ENCODE measurements around the gene SLC7A1. TPM values are rescaled to one million over a fixed set of nuclear protein-coding genes. Genes with fewer than 3 reads are reported as not detected.

SLC7A1 gene
- polyA plus RNA-seq, 4 donors, result 13.3 to 20.4 (median 17.2) TPM

- DNase-seq (ENCODE audit: low read depth in 4 of 4, low spot score in 2 of 4), result no peak
Measured at GRCh38 chr13:29513002-29513980, 82.2 kb downstream of the SLC7A1 start.

GRCh38 chr13:29511980-29512379 lies 83.5 kb downstream of the SLC7A1 start:
- DNase-seq (ENCODE audit: low read depth in 4 of 4, low spot score in 2 of 4), result no peak

GRCh38 chr13:29511106-29511796 lies 84.2 kb downstream of the SLC7A1 start:
- DNase-seq (ENCODE audit: low read depth in 4 of 4, low spot score in 2 of 4), result no peak

- DNase-seq (ENCODE audit: low read depth in 4 of 4, low spot score in 2 of 4), result no peak
Measured at GRCh38 chr13:29510651-29511084, 84.8 kb downstream of the SLC7A1 start.

DNA sequence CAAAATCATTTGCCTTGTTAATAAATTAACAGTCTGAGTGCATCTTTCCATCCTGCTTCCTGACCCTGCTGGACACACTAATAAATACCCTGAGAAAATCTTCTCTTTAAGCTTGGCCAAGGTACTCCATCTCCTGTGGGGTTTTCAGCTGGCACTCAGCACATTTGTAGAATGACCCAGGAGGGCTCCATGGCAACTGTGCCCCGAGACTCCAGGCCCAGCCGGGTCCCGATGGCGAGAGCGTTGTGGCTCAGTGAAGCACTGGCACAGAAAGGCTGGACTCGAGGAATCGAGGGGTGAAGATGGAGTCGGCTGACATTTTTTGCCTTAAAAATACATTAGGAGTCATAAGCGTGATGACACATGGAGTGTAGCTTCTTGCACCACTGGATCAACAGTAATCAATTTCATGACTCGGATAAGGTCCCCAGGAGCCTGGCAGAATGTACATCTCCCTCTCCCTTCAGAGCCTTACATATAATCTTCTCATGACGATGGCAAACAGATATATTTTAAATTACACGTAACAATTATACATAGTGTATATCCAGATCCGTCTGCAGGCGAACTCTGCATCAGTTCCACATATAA lies 85.4 kb downstream of the SLC7A1 start:
- DNase-seq (ENCODE audit: low read depth in 4 of 4, low spot score in 2 of 4), result no peak

DNA sequence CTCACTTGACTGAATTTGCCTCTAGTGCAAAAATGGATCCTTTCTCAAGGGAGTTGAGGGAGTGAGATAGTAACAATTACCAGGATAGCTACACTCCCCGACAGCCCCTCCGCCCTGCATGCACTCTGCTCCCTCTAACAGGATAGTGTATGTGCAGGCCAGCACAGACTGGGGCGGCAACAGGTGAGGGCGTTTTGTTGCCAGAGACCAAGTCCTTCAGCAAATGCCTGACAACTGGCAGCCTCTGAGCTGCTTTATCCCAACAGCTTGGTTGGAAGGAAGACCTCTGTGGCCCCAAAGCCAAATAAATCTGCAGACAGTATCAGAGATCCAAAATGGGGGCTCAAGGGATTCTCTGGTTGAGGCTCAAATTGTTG lies 86.6 kb downstream of the SLC7A1 start:
- DNase-seq (ENCODE audit: low read depth in 4 of 4, low spot score in 2 of 4), result no peak

- DNase-seq (ENCODE audit: low read depth in 4 of 4, low spot score in 2 of 4), result peak in 3 of 4 donors; percentile 65 to 83 (median 79)
Measured at GRCh38 chr13:29508130-29508875, 87.2 kb downstream of the SLC7A1 start.

DNA sequence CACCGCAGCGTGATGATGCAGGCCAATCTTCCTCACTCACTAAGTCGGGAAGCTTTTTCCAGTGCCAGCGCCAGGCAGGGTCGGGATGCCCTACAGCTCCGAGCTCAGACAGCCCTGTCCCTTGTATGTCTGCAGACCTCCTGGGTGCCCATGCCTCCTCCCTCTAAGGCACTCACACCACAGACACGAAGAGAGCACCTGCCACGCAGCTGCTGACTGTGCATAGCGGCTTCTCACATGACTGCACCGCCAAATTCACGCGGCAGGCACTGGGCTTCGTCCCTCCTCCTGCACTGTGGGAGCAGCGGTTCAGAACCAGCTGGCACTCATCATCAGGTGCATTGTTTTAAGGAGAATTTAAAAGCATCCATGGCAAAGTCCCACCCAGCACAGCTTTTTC lies 88.1 kb downstream of the SLC7A1 start:
- no peak for DNase-seq (ENCODE audit: low read depth in 4 of 4, low spot score in 2 of 4)

- DNase-seq (ENCODE audit: low read depth in 4 of 4, low spot score in 2 of 4), result no peak
Measured at GRCh38 chr13:29505950-29506349, 89.5 kb downstream of the SLC7A1 start.

- no peak for DNase-seq (ENCODE audit: low read depth in 4 of 4, low spot score in 2 of 4)
Measured at GRCh38 chr13:29505511-29505910, 90.0 kb downstream of the SLC7A1 start.

- DNase-seq (ENCODE audit: low read depth in 4 of 4, low spot score in 2 of 4), result no peak
Measured at GRCh38 chr13:29504691-29505090, 90.8 kb downstream of the SLC7A1 start.

- DNase-seq (ENCODE audit: low read depth in 4 of 4, low spot score in 2 of 4), result no peak
Measured at GRCh38 chr13:29503041-29503837, 92.2 kb downstream of the SLC7A1 start.

DNA sequence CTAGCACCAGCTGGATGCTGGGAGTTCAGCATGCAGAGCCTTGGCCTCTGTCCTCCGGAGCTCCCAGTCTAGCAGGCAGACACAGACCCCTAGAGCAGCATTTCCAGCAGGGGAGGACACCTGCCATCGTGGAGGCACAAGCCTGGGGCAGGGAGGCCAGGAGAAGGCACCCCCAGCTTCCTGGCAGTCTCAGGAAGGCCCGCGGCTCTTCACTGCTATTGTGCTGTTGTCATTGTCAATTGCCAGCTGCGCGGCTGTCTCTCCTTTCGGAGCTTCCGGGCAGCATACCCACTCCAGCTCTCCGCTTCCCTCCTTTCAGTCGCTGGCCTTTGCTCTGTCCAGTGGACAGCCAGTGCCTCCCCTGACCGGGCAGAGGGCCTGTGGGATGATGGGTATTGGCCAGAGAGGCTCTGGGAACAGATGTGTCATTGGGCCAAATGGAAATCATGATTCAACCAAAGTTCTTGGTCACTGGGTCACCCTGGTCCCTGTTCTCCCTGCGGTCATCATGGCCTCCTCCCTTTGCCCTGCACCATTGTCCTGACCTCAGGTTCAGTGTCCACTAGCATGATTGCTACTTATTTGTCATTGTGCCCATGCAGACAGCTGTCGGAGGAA lies 93.0 kb downstream of the SLC7A1 start:
- DNase-seq (ENCODE audit: low read depth in 4 of 4, low spot score in 2 of 4), result no peak

DNA sequence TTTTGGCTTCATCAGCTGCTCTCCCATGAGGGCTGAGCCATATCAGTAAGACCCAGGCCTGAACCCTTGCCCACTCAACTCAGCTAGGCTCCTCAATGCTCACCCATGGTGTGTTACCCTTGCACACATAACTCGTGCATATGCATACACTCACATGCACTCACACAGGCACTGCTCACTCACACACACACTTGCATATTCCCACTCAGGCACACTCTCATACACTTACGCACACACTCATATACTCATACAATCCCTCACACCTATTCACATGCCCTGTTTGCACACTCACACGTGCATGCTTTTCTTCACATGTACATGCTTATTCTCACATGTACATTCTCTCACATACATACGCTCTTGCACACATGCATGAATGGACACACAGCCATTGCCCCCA lies 93.8 kb downstream of the SLC7A1 start:
- DNase-seq (ENCODE audit: low read depth in 4 of 4, low spot score in 2 of 4), result no peak

- DNase-seq (ENCODE audit: low read depth in 4 of 4, low spot score in 2 of 4), result no peak
Measured at GRCh38 chr13:29500386-29500785, 95.1 kb downstream of the SLC7A1 start.

GRCh38 chr13:29499506-29500165 lies 95.9 kb downstream of the SLC7A1 start:
- no peak for DNase-seq (ENCODE audit: low read depth in 4 of 4, low spot score in 2 of 4)

GRCh38 chr13:29498426-29499040 lies 97.0 kb downstream of the SLC7A1 start:
- DNase-seq (ENCODE audit: low read depth in 4 of 4, low spot score in 2 of 4), result no peak

- DNase-seq (ENCODE audit: low read depth in 4 of 4, low spot score in 2 of 4), result peak in 3 of 4 donors; percentile 64 to 78 (median 71)
Measured at GRCh38 chr13:29497137-29497654, 98.3 kb downstream of the SLC7A1 start.
